NCI-H524 (cell line): ENCODE results near the gene PARP11.
"Not testable (repeated sequence)": the region's sequence is repeated elsewhere in the genome, so short reads cannot be mapped to it uniquely, and the experiment has no call there.

Experiments
- DNase-seq, 2 experiments: peaks; one replicate each; lab custom pipeline; 2025; lab: John Stamatoyannopoulos, UW

The PARP11 gene

DNA sequence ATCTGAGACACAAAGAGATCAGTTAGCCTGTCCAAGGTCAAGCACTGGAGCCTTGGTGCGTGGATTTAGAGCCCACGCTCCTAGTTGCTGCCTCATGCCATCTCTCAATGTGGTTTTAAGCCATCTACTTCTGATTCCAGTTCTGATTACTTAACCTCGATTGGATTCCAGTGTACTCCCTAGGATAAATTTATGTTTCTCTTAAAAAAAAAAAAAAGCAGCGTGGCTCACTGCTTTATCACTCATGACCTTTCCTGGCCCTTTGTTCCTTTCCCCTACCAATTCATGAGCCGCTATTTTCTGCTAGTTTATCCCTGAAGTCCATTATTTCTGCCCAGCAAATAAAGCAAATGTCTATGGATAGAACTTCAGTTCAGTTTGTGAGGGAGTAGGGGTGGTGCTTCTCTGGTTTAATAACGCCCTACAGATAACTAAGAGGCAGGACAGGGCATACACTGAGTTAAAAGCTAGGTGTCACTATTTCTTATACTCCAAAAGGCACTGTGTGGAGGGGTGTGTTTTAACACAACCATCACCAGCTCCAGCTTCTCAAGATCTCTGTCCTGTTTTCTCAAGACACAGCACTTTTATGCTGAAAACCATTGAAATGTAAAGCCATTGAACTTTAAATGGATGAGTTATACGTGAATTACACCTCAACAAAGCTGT lies 9.8 kb upstream of the PARP11 start:
- DNase-seq: peak in 1 of 2 experiments; percentile 20

DNA sequence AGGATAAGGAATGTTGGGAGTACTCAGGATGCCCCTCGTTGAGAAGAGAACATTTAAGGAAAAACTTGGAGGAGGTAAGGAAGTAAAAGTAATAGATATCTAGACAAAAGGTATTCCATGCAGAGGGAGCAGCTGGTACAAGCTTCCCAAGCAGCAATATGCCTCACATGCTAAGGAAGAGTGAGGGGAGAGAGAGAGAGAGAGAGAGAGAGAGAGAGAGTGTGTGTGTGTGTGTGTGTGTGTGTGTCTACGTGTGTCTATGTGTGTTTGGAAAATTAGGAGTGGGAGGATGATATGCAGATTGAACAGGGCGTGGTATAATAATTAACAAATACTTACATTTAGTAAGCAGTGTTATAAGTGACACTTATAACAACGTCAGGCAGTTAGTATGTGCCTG lies 9.2 kb upstream of the PARP11 start:
- DNase-seq: no peak

DNA sequence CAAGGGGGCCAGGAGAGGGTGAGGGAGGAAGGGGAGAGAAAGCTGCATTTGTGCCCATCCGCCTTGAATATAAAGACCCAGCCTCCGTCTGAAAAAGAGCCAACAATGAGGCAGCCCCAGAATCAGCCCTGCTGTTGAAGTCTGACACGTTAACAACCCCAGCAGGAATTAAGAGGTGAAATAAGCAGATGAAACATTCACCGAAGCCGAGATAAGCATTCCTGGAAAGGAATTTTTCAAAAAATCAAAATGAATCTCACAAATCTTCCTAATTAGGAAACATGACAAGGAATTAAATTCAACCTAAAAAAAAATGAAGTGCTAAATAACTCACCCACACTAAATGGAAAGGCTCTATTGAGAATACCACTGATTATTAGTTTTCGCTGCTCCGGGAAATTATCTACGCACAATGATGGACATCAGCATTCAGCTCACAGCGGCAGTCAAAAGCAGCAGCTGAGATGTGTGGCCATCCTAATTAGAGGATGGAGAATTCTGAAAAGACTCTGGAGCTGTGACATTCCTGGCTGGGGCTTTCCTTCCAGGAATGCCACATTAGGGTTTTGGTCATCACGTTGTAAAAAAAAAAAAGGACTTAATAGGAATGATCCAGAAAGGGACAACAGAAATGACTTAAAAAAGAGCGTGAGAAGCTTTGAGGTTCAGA lies 8.2 kb upstream of the PARP11 start:
- no peak for DNase-seq

DNA sequence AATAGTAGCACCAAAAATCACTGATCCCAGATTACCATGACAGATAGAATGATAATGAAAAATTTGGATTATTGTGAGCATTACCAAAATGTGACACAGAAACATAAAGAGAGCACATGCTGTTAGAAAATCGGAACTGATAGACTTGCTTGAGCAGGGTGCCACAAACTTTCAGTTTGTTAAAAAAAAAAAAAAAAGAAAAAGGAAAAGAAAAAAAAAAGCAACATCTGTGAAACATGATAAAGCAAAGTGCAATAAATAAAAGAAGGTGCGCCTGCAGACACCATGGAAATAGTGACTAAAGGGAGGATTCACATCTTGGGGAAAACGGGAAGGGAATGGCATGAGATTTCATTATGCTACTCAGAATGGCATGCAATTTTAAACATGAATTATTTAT lies 6.6 kb upstream of the PARP11 start:
- DNase-seq: no peak

DNA sequence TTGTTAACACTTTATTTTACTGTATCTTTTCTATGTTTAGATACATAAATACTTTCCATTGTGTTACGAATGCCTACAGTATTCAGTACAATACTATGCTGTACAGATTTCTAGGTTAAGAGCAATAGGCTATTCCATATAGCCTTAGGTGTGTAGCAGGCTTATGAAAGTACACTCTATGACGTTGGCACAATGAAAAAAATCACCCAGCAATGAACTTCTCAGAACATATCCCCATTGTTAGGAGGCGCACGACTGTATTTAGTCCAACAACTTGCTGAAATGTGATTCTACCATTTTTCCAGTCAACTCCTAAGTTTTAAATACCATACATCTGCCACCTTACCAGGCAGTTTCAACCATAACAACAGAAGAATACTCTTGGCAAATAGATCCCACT lies 1.8 kb downstream of the PARP11 start:
- no peak for DNase-seq

DNA sequence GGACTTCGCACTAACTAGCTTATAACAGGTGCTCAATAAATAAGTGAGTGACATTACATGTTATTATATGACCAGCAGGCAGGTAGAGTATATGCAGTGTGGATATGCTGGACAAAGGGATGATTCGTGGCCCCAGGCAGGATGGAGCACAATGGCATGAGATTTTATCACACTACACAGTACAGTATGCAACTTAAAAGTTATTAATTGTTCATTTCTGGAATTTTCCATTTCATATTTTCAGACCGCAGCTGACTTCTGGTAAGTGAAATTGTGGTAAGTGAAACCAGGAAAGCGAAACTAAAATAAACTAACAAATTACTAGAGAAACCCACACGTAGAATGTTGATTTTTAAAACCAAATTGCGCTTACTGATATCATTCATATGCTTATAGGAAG lies 3.3 kb downstream of the PARP11 start:
- no peak for DNase-seq

DNA sequence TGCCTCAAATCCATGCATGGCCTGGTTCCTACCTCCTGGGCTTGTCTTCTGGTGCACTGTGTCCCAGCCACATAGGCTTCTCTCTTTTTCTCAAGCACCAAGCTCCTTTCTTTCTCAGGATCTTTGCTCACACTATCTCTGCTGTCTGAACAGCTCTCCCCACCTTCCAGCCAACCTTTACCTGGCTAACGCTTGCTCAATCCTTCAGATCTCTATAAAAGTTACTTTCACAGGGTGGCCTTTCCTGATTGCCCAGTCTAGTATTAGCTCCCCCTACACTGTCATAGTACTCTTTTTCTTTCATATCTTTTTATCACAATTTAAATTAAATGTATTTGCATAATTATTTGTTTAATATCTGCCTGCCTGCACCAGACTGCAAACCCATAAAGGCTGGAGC lies 3.8 kb downstream of the PARP11 start:
- DNase-seq: no peak

DNA sequence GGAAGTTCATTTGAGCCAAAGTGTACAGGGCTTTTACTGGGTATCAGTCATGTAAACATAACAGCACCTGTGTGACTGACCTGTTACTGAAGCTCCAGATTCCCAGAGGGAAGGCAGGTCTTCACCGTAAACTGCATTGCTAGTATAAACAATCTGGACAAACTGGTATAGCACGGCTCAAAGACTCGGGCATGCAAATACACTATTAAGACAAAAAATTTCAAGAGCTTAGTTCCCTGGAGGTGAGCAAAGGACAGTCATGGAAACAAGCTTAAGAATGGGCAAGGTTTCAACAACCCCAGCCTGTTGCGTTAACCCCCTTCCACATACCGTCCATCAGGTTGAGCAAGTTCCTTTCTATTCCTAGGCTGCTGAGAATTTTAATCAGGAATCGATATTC lies 9.4 kb downstream of the PARP11 start:
- no peak for DNase-seq

DNA sequence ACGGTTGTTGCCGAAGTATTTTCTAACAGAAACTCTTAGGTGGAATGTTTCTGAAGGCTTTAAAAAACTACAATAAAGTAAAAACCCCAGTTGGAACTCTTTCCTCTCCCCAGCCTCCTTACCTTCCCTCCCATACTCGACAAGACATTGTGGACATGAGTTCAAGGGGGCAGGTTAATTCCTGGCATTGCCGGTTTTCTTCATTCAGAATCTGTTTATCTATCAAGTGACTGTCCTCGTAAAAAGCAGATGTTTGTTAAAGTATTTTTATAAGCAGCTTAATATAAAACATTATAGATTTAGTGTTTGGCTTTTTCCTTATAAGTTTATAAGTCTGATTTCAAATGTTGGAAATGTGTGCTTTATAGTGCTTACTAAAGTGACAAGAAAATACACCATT lies 30.7 kb downstream of the PARP11 start:
- no peak for DNase-seq

DNA sequence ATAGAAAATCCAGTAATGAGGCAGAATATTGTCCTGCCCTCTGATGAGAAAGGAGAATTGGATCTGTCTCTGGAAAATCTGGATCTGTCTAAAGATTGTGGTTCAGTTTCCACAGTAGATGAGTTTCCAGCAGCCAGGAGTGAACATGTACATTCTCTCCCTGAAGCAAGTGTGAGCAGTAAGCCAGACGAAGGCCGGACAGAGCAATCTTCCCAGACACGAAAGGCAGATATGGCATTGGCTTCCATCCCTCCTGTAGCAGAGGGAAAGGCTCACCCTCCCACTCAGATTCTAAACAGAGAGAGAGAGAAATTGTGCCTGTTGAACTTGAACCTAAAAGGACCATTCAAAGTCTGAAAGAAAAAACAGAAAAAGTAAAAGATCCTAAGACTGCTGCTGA lies 31.4 kb downstream of the PARP11 start:
- DNase-seq: no peak

DNA sequence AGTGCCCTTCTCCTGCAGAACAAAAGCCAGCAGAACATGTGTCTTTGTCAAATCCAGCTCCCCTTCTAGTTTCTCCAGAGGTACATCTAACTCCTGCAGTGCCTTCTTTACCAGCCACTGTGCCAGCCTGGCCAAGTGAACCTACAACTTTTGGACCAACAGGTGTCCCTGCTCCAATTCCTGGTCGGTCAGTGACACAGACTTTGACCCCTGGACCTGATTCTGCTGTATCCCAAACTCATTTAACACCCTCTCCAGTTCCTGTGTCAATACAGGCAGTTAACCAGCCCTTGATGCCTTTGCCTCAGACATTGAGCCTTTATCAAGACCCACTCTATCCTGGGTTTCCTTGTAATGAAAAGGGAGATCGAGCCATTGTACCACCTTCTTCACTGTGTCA lies 32.4 kb downstream of the PARP11 start:
- DNase-seq: not testable (repeated sequence)

DNA sequence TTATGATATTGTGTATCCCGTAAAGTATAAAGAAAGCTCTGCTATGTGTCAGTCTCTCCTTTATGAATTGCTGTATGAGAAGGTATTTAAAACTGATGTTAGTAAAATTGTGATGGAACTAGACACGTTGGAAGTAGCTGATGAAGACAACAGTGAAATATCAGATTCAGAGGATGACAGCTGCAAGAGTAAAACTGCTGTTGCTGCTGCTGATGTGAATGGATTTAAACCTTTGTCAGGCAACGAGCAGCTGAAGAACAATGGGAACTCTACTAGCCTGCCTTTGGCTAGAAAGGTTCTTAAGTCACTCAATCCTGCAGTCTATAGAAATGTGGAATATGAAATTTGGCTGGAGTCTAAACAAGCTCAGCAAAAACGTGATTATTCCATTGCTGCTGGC lies 33.5 kb downstream of the PARP11 start:
- not testable (repeated sequence) for DNase-seq

DNA sequence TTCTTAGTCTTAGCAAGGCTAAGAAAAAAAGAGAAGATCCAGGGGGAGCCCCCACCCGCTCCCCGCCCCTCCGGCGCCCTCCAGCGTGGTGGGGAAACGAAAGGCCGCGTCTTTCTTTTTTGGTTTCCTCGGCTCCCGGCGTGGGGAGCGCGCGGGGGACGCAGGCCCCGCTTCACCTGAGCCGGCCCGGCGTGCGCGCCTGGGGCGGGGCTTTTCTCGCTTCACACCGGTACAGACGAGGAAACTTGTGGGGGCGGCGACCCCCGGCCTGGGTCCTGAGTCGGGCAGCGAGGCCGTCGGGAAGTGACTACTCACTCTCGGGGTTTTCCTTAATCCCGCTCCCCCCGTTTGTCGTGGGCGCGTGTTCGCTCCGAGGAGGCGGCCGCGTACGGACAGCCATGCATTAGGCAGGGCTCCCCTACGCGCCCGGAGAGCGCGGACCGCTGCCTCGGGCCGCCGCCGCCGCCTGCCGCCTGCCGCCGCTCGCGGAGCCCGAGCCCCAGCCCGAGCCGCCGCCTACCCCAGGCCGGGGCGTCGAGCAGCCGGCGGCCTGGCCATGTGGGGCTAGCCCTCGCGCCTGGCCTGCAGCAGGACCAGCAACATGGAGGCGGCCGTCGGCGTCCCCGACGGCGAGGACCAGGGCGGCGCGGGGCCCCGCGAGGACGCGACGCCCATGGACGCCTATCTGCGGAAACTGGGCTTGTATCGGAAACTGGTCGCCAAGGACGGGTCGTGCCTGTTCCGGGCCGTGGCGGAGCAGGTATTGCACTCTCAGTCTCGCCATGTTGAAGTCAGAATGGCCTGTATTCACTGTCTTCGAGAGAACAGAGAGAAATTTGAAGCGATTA lies 34.3 kb downstream of the PARP11 start:
- not testable (repeated sequence) for DNase-seq

DNA sequence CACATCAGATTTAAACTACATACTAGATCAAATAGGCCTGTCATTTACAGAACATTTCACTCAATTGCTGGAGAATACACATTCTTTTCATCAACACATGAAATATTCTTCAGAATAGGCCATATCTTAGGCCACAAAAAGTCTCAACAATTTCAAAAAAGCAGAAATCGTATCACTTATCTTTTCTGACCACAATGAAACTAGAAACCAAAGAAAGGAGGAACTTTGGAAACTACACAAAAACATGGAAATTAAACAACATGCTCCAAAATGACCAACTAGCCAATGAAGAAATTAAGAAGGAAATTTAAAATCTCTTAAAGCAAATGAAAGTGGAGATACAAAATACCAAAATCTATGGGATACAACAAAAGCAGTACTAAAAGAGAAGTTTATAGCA lies 35.1 kb downstream of the PARP11 start:
- DNase-seq: no peak

DNA sequence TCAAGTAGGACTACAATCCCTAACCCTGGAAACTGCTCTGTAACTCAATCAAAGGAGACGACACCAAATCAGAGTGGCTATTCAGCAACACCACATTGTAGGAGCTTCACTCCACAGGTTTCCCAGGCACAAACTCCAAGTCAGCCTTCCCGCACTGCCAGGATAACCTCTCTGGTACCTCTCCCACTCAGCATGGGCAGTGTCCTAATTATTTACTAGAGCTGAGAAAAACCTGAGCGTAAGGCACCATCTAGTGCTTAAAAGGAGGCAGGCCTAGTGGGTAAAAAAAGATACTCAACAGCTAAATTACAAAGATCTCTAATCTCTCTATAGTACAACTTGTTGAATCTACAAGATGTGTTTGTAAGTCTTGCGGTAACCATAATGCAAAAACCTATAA lies 36.1 kb downstream of the PARP11 start:
- DNase-seq: no peak

DNA sequence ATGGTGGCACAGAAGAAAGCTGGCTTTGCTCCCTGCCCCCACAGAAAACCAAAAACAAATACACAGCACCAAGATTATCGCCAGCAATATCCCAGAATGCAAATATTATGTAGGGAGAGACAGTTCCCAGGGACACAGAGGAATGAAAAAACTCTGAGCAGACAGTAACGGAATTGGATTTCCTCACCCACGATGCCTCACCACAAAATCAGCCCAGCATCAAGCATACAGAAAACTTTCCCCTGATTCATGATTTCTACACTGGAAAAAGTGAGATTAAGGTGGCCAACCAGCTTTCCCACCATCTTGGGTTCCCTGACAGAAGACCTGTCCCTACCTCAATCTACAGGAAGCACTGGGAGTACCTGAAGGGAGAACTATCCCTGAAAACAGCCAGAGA lies 36.6 kb downstream of the PARP11 start:
- DNase-seq: no peak

DNA sequence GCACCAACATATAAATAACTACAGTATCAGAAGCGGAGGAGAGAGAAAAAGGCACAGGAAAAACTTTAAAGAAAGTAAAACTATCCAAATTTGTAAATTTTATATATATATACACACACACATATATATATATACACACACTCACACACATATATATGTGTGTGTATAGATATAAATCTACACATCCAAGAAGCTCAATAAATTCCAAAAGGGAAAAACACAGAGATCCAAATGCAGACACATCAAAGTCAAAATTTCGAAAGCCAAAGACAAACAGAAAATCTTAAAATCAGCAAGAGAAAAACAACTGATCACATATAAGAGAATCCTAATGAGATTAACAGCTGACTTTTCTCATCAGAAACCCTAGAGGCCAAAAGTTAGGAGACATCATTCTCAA lies 37.3 kb downstream of the PARP11 start:
- DNase-seq: no peak

DNA sequence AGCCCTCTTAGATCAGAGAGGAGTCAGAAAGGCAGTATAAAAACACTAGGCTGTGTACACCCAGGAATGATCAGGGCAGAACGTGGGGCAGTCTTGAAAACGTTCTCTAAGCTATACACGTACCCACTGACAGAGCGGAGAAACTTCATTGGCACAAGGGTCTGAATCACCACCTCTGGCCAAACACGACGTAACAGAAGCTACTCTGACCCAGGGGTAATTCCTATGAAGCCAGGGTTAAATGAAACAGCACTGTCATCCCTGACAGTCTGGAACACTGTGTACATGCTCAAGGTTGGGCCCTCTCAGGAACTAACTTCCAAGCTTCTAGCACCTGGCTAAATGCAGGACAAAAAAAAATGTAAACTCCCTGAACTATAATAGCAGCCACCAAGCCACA lies 38.4 kb downstream of the PARP11 start:
- no peak for DNase-seq

DNA sequence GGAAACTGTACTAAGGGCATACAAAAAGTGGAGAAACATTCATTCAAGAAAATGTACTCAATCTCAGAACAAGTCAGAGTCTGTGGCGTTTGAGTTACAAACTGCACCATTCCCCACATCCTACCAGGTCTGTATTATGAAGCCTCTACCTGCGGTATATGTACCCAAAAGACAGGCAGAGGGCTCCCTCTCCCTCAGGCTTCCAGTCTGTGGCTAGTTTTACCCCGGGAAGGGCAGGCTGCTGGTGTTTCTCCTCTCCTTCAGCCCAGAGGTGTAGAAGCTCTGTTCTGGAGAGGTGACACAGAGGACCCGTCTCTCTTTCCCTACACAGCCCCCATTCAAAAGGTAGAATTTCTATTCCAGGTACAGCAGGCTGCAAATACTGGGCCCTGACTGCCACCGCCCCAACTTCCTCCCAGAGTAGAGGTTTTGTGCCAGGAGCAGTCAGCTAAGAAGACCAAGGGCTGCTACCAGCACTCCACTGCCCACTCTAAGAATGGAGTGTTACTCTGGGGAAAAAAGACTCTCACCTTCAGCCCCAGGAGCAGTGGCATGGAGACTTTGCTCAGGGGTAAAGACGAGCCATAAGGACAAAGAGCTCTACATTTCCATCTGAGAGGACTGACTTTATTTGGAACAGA lies 39.4 kb downstream of the PARP11 start:
- no peak for DNase-seq

DNA sequence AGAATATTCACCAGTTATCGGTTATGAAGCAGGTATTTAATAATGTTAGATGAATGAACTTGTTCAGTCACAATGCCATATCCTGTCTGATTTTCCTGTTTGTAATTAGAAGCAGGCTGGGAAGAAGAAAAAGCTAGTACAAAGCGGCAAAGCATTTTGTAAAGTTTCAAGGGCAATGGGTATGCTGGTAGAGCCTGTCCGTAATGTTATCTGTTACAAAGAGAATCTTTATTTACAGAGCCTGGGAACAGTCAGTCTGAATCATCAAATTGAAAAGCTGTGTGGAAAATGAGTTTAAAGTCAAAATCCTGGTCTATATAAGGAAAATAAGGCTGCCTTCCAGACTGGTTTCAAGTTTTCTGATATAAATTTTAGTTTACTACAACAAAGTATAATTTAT lies 40.5 kb downstream of the PARP11 start:
- no peak for DNase-seq

DNA sequence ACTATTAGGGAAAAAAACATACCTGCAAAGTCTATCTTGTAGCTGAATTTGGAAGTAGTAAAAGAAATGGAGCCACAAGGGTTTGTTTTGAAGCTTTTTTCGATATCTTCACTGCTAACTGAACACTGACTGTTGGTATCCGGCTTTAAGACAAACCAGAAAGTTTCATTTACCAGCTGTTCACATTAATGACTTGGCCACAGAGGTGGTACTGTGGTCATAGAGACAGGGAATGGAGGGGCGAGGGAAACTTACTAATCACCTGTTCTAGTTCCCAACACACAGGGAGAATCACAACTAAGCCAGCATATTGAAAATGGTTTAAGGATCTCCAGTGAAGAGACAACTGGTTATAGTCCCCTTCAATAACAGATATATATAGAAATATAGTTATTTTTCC lies 44.3 kb downstream of the PARP11 start:
- DNase-seq: no peak

DNA sequence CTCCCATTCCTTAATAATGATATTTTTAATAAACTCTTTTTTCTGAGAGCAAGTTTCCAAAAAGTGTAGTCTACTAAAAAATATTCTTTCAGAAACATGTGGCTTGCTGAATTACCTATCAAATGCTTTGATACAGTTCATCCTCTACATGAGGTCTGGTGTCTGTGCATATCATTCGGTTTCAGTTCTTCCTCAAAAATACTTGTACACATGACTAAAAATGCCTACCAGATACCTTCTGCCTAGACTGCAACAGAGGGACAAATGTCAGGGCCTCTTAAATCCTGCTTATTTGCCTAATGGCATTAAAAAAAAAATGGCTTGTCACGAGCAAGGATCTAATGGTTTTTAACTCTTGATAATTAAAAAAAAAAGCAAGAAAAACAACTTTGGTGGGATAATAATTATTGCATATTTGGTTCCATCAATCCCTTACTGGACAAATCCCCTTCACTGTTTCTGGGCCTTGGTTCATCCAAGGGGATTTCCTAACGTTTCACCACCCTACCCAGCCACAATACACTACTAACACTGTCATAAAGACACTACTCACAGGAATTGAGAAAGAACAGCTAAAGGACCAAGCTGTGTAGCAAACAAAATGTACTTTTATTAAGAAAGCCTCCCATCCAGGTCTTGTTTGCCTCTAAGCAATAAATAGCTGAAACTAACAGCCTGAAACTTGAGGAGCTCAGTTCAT lies 45.7 kb downstream of the PARP11 start:
- no peak for DNase-seq
